Mesendoderm (in vitro differentiated cells): ENCODE results near the gene NPY2R.
A peak's percentile ranks its signal among the peaks of the same experiment; 100 is the strongest.

Experiments used
- DNase-seq: peaks from one replicate; pipeline ENCODE4 v3.0.0; 2013
- H2AK5ac ChIP-seq: 2 replicates; pipeline ENCODE4 v1.6.1; 2013; ENCODE audit warnings: low read length, inconsistent platforms
- H2BK120ac ChIP-seq: 2 replicates; pipeline ENCODE4 v1.6.1; 2013; ENCODE audit warnings: low read depth, mild to moderate bottlenecking, low read length, moderate library complexity, mixed read lengths
- H2BK15ac ChIP-seq: replicated peaks from 2 replicates; pipeline ENCODE4 v1.6.1; 2013; ENCODE audit warnings: low read depth, mild to moderate bottlenecking, moderate library complexity
- H2BK5ac ChIP-seq: 2 replicates; pipeline ENCODE4 v1.6.1; 2013; ENCODE audit warnings: low read length, inconsistent platforms
- H3K18ac ChIP-seq: 2 replicates; pipeline ENCODE4 v1.6.1; 2013; ENCODE audit warnings: mild to moderate bottlenecking, low read length, mixed read lengths
- H3K23ac ChIP-seq: one replicate; pipeline ENCODE4 v1.6.1; 2013; ENCODE audit warnings: low read length
- H3K27ac ChIP-seq: 2 replicates; pipeline ENCODE4 v1.5.1; 2013; ENCODE audit warnings: low read depth, mild to moderate bottlenecking, inconsistent platforms, low read length, moderate library complexity
- H3K27me3 ChIP-seq: 2 replicates; pipeline ENCODE4 v1.6.1; 2013; ENCODE audit warnings: low read length, control low read depth, mild to moderate bottlenecking, inconsistent platforms; ENCODE audit not compliant: insufficient read depth, poor library complexity
- H3K36me3 ChIP-seq: 2 replicates; pipeline ENCODE4 v1.6.1; 2013; ENCODE audit warnings: low read length, inconsistent platforms; ENCODE audit not compliant: control insufficient read depth, insufficient read depth
- H3K4ac ChIP-seq: one replicate; pipeline ENCODE4 v1.6.1; 2013; ENCODE audit warnings: low read depth, mild to moderate bottlenecking, low read length, moderate library complexity
- H3K4me1 ChIP-seq: 2 replicates; pipeline ENCODE4 v1.6.1; 2013; ENCODE audit warnings: low read depth, low read length, inconsistent platforms; ENCODE audit not compliant: control insufficient read depth
- H3K4me2 ChIP-seq: 2 replicates; pipeline ENCODE4 v1.6.1; 2013; ENCODE audit warnings: low read length
- H3K4me3 ChIP-seq: 2 replicates; pipeline ENCODE4 v1.5.1; 2013; ENCODE audit warnings: mild to moderate bottlenecking, low read length
- H3K56ac ChIP-seq: one replicate; pipeline ENCODE4 v1.6.1; 2013; ENCODE audit warnings: low read length
- H3K79me1 ChIP-seq: 2 replicates; pipeline ENCODE4 v1.6.1; 2013; ENCODE audit warnings: low read length, inconsistent platforms
- H3K79me2 ChIP-seq: 2 replicates; pipeline ENCODE4 v1.6.1; 2013; ENCODE audit warnings: mild to moderate bottlenecking, low read length; ENCODE audit not compliant: control insufficient read depth, insufficient read depth
- H3K9ac ChIP-seq: 2 replicates; pipeline ENCODE4 v1.6.1; 2013; ENCODE audit warnings: low read length, inconsistent platforms
- H4K5ac ChIP-seq: one replicate; pipeline ENCODE4 v1.6.1; 2013; ENCODE audit warnings: low read length
- H4K8ac ChIP-seq: one replicate; pipeline ENCODE4 v1.6.1; 2013; ENCODE audit warnings: low read depth, mild to moderate bottlenecking, control low read depth, low read length, moderate library complexity
- WGBS: extraction: QIAGEN DNeasy Blood & Tissue Kit; methylation state at CpG from one replicate; pipeline ENCODE4 v1.1.7; 2013; ENCODE audit warnings: low lambda C conversion rate, missing lambda C conversion rate; ENCODE audit not compliant: insufficient coverage; ENCODE audit errors: extremely low coverage; 5-methylcytosine and 5-hydroxymethylcytosine counted together

The NPY2R gene

GRCh38 chr4:155241225-155241624 lies 32.8 kb downstream of the NPY2R start:
- Histone ChIP-seq H3K36me3 (no peaks in the 10 kb centered on the region), H3K4me2 (no peak overlapping the region), H4K8ac (no peak overlapping the region), H3K79me1 (no peaks in the 10 kb centered on the region), H3K23ac (no peak overlapping the region), H3K27ac (no peak overlapping the region), H3K9ac (no peak overlapping the region), H2AK5ac (no peak overlapping the region), H3K4me3 (no peak overlapping the region), H4K5ac (no peak overlapping the region), H3K18ac (no peak overlapping the region), H3K56ac (no peak overlapping the region), H3K4me1 (no peaks in the 10 kb centered on the region), H3K79me2 (no peaks in the 10 kb centered on the region), H3K4ac (no peak overlapping the region), H3K27me3 (no peaks in the 10 kb centered on the region), H2BK5ac (no peak overlapping the region), H2BK15ac (no peak overlapping the region), H2BK120ac (no peak overlapping the region)
- WGBS = no CpG with 5 or more reads among the region's 4 CpGs
- no peak for DNase-seq

GRCh38 chr4:155241664-155242063 lies 33.2 kb downstream of the NPY2R start:
- Histone ChIP-seq H3K27ac (no peak overlapping the region), H3K4me3 (no peak overlapping the region), H3K23ac (no peak overlapping the region), H4K8ac (no peak overlapping the region), H2BK15ac (no peak overlapping the region), H3K9ac (no peak overlapping the region), H3K79me2 (no peaks in the 10 kb centered on the region), H3K79me1 (no peaks in the 10 kb centered on the region), H3K4me1 (no peaks in the 10 kb centered on the region), H3K4me2 (no peak overlapping the region), H3K56ac (no peak overlapping the region), H4K5ac (no peak overlapping the region), H3K4ac (no peak overlapping the region), H2BK5ac (no peak overlapping the region), H3K36me3 (no peaks in the 10 kb centered on the region), H3K27me3 (no peaks in the 10 kb centered on the region), H2AK5ac (no peak overlapping the region), H3K18ac (no peak overlapping the region), H2BK120ac (no peak overlapping the region)
- no peak for DNase-seq

- no peak overlapping the region for H3K4me2 ChIP-seq
- no peaks in the 10 kb centered on the region for H3K79me1 ChIP-seq
- H3K4me3 ChIP-seq = no peak overlapping the region
- H3K23ac ChIP-seq = no peak overlapping the region
- H2BK120ac ChIP-seq = no peak overlapping the region
- no peak for DNase-seq
- H3K27ac ChIP-seq = no peak overlapping the region
- H3K36me3 ChIP-seq = no peaks in the 10 kb centered on the region
- WGBS = no CpG with 5 or more reads among the region's 4 CpGs
- no peak overlapping the region for H3K4ac ChIP-seq
- no peak overlapping the region for H3K9ac ChIP-seq
- H2AK5ac ChIP-seq = no peak overlapping the region
- no peaks in the 10 kb centered on the region for H3K27me3 ChIP-seq
- no peak overlapping the region for H2BK5ac ChIP-seq
- H2BK15ac ChIP-seq = no peak overlapping the region
- no peak overlapping the region for H3K18ac ChIP-seq
- no peak overlapping the region for H4K8ac ChIP-seq
- H3K79me2 ChIP-seq = no peaks in the 10 kb centered on the region
- no peak overlapping the region for H4K5ac ChIP-seq
- H3K56ac ChIP-seq = no peak overlapping the region
- H3K4me1 ChIP-seq = no peaks in the 10 kb centered on the region
These were observed 36.7 kb downstream of the NPY2R start for GRCh38 chr4:155245105-155245504.

- no peak overlapping the region for H2BK15ac ChIP-seq
- no peaks in the 10 kb centered on the region for H3K4me1 ChIP-seq
- H3K4ac ChIP-seq = no peak overlapping the region
- peak; percentile 44 for DNase-seq
- no peak overlapping the region for H3K56ac ChIP-seq
- H3K4me3 ChIP-seq = no peak overlapping the region
- H2BK120ac ChIP-seq = no peak overlapping the region
- no peaks in the 10 kb centered on the region for H3K79me1 ChIP-seq
- H3K9ac ChIP-seq = no peak overlapping the region
- no peaks in the 10 kb centered on the region for H3K27me3 ChIP-seq
- no peak overlapping the region for H4K5ac ChIP-seq
- H3K4me2 ChIP-seq = no peak overlapping the region
- no peak overlapping the region for H2BK5ac ChIP-seq
- H2AK5ac ChIP-seq = no peak overlapping the region
- H4K8ac ChIP-seq = no peak overlapping the region
- H3K79me2 ChIP-seq = no peaks in the 10 kb centered on the region
- no peak overlapping the region for H3K27ac ChIP-seq
- H3K23ac ChIP-seq = no peak overlapping the region
- no peak overlapping the region for H3K18ac ChIP-seq
- H3K36me3 ChIP-seq = no peaks in the 10 kb centered on the region
- no CpG with 5 or more reads among the region's 9 CpGs for WGBS
These were observed 39.8 kb downstream of the NPY2R start for GRCh38 chr4:155248002-155248896.

GRCh38 chr4:155249016-155249566 lies 40.7 kb downstream of the NPY2R start:
- H3K23ac ChIP-seq = no peak overlapping the region
- WGBS = no CpG with 5 or more reads among the region's 8 CpGs
- DNase-seq = peak; percentile 8

More at GRCh38 chr4:155249016-155249566, 40.7 kb downstream of the NPY2R start:
- no peak overlapping the region for H3K4ac ChIP-seq
- H3K79me2 ChIP-seq = no peaks in the 10 kb centered on the region
- H4K5ac ChIP-seq = no peak overlapping the region
- no peak overlapping the region for H3K18ac ChIP-seq
- no peak overlapping the region for H4K8ac ChIP-seq
- no peak overlapping the region for H3K4me2 ChIP-seq
- H3K4me1 ChIP-seq = no peaks in the 10 kb centered on the region
- no peaks in the 10 kb centered on the region for H3K36me3 ChIP-seq
- no peak overlapping the region for H2AK5ac ChIP-seq
- no peak overlapping the region for H2BK5ac ChIP-seq
- no peak overlapping the region for H2BK120ac ChIP-seq
- H3K79me1 ChIP-seq = no peaks in the 10 kb centered on the region
- no peak overlapping the region for H2BK15ac ChIP-seq
- no peaks in the 10 kb centered on the region for H3K27me3 ChIP-seq
- no peak overlapping the region for H3K27ac ChIP-seq
- no peak overlapping the region for H3K4me3 ChIP-seq
- no peak overlapping the region for H3K56ac ChIP-seq
- H3K9ac ChIP-seq = no peak overlapping the region
